DOHH2 (cell line): ENCODE measurements around the gene NPAS2.

Experiments used
- H3F3A ChIP-seq: fragments of 200-600 bp; sonication (generic), shearing (Covaris generic); 2 replicates; pipeline ENCODE4 v1.6.0; 2016; ENCODE audit warnings: antibody characterized with exemption, mild to moderate bottlenecking; ENCODE audit not compliant: control insufficient read depth, insufficient read depth
- H3K27ac ChIP-seq: fragments of 200-600 bp; sonication (generic); 2 replicates; pipeline ENCODE4 v1.5.1; 2014; ENCODE audit warnings: low read depth, mild to moderate bottlenecking, low read length, moderate library complexity
- H3K27me3 ChIP-seq: fragments of 200-600 bp; sonication (generic); 2 replicates; pipeline ENCODE4 v1.6.1; 2014; ENCODE audit warnings: mild to moderate bottlenecking, low read length, mixed read lengths; ENCODE audit not compliant: control insufficient read depth
- H3K36me3 ChIP-seq: fragments of 200-600 bp; sonication (generic); 2 replicates; pipeline ENCODE4 v1.6.1; 2014; ENCODE audit warnings: mild to moderate bottlenecking, low read length, moderate library complexity, mixed read lengths; ENCODE audit not compliant: control insufficient read depth
- H3K4me1 ChIP-seq: fragments of 200-600 bp; sonication (generic); 2 replicates; pipeline ENCODE4 v1.6.1; 2014; ENCODE audit warnings: mild to moderate bottlenecking, low read length, mixed read lengths; ENCODE audit not compliant: control insufficient read depth
- H3K4me2 ChIP-seq: fragments of 200-600 bp; sonication (generic); 2 replicates; pipeline ENCODE4 v1.6.0; 2014; ENCODE audit warnings: mild to moderate bottlenecking, low read length, moderate library complexity
- H3K4me3 ChIP-seq: fragments of 200-600 bp; sonication (generic); 2 replicates; pipeline ENCODE4 v1.5.1; 2014; ENCODE audit warnings: mild to moderate bottlenecking, low read length, mixed read lengths
- H3K79me2 ChIP-seq: fragments of 200-600 bp; sonication (generic); 2 replicates; pipeline ENCODE4 v1.6.1; 2014; ENCODE audit warnings: mild to moderate bottlenecking, low read length, mixed read lengths; ENCODE audit not compliant: control insufficient read depth
- H3K9me2 ChIP-seq: fragments of 200-600 bp; sonication (generic); replicated peaks from 2 replicates; pipeline ENCODE4 v1.6.1; 2014; ENCODE audit warnings: mild to moderate bottlenecking, low read length, mixed read lengths; ENCODE audit not compliant: control insufficient read depth
- H3K9me3 ChIP-seq: fragments of 200-600 bp; sonication (generic); 2 replicates; pipeline ENCODE4 v1.6.1; 2014; ENCODE audit warnings: antibody characterized with exemption, low read length, mixed read lengths; ENCODE audit not compliant: control insufficient read depth, insufficient read depth
- H4K20me1 ChIP-seq: fragments of 200-600 bp; sonication (generic); 2 replicates; pipeline ENCODE4 v1.6.0; 2014; ENCODE audit warnings: low read depth, mild to moderate bottlenecking, antibody characterized with exemption, low read length, moderate library complexity; ENCODE audit not compliant: control insufficient read depth, insufficient read depth
- CTCF ChIP-seq: fragments of 200-600 bp; sonication (generic); IDR thresholded peaks from one replicate; pipeline ENCODE4 v1.5.1; 2014; ENCODE audit warnings: antibody characterized with exemption, mild to moderate bottlenecking, low read depth, low read length; ENCODE audit not compliant: poor library complexity, severe bottlenecking
- EZH2phosphoT487 ChIP-seq: fragments of 200-600 bp; sonication (generic); IDR thresholded peaks from 2 replicates; pipeline ENCODE4 v1.6.1; 2017; ENCODE audit warnings: borderline replicate concordance, mild to moderate bottlenecking, antibody characterized with exemption, low read length, moderate library complexity, mixed read lengths

NPAS2 gene

GRCh38 chr2:100818003-100818605, 1.8 kb upstream of the NPAS2 start:
- H3K79me2 ChIP-seq: no peaks in the 10 kb centered on the region
- H3K36me3 ChIP-seq: no peaks in the 10 kb centered on the region
- TF ChIP-seq EZH2phosphoT487 (no peak), CTCF (no peak)
- no peak overlapping the region for H3K4me2 ChIP-seq
- H3K4me3 ChIP-seq: no peak overlapping the region
- H3K27ac ChIP-seq: no peak overlapping the region
- H3K9me3 ChIP-seq: no peaks in the 10 kb centered on the region
- H3K4me1 ChIP-seq: peaks cover 5% of the 10 kb centered on the region
- H3F3A ChIP-seq: no peaks in the 10 kb centered on the region
- peaks cover 2% of the 10 kb centered on the region; the same call in 1 of the 2 replicates for H3K27me3 ChIP-seq
- H4K20me1 ChIP-seq: no peaks in the 10 kb centered on the region
- H3K9me2 ChIP-seq: no peaks in the 10 kb centered on the region

GRCh38 chr2:100818606-100819369, 1.2 kb upstream of the NPAS2 start:
- TF ChIP-seq CTCF (no peak), EZH2phosphoT487 (no peak)
- Histone ChIP-seq H3K79me2 (no peaks in the 10 kb centered on the region), H3K4me1 (no peaks in the 10 kb centered on the region), H3K27me3 (peaks cover 2% of the 10 kb centered on the region; the same call in 1 of the 2 replicates), H4K20me1 (no peaks in the 10 kb centered on the region), H3K9me2 (no peaks in the 10 kb centered on the region), H3F3A (no peaks in the 10 kb centered on the region), H3K36me3 (no peaks in the 10 kb centered on the region), H3K9me3 (no peaks in the 10 kb centered on the region), H3K4me3 (no peak overlapping the region), H3K27ac (no peak overlapping the region), H3K4me2 (no peak overlapping the region)

GRCh38 chr2:100820273-100820522, 259 bp downstream of the NPAS2 start:
- Histone ChIP-seq H3K9me3 (no peaks in the 10 kb centered on the region), H3K4me2 (no peak overlapping the region), H3K79me2 (no peaks in the 10 kb centered on the region)

More at GRCh38 chr2:100820273-100820522, 259 bp downstream of the NPAS2 start:
- H4K20me1 ChIP-seq: no peaks in the 10 kb centered on the region
- no peaks in the 10 kb centered on the region; the same call in 1 of the 2 replicates for H3K27me3 ChIP-seq
- H3F3A ChIP-seq: no peaks in the 10 kb centered on the region
- H3K27ac ChIP-seq: no peak overlapping the region
- TF ChIP-seq CTCF: no peak
- no peak for TF ChIP-seq EZH2phosphoT487
- no peaks in the 10 kb centered on the region for H3K36me3 ChIP-seq
- H3K4me3 ChIP-seq: no peak overlapping the region
- H3K4me1 ChIP-seq: no peaks in the 10 kb centered on the region
- H3K9me2 ChIP-seq: no peaks in the 10 kb centered on the region
